Heart right ventricle (tissue), 16 donors: ENCODE data around the gene ATXN1. TPM values are rescaled to one million over a fixed set of nuclear protein-coding genes. Genes with fewer than 3 reads are reported as not detected.
A peak's percentile ranks its signal among the peaks of the same experiment; 100 is the strongest.

Experiments
- ATAC-seq, 8 donors: fragments of 200-7000 bp; cut with Tn5 transposase; one replicate each; pipeline ENCODE4 v1.9.1; 2020; ENCODE audit warnings: mild to moderate bottlenecking in 8 of 8, moderate library complexity in 8 of 8, moderate number of reproducible peaks in 1 of 8
- DNase-seq, 2 donors: peaks; one replicate each; pipeline ENCODE4 v3.0.0-alpha.2; 2020
- H3K27ac ChIP-seq, 10 donors: fragments of 200-600 bp; sonication (generic) in 2 of 10; one replicate each; pipeline versions ENCODE4 v1.5.0 to v1.8.0; 2020 to 2022; ENCODE audit warnings: mild to moderate bottlenecking in 3 of 10
- H3K27me3 ChIP-seq, 7 donors: fragments of 200-600 bp; one replicate each; pipeline ENCODE4 v1.8.0; 2021 to 2022; ENCODE audit warnings: mild to moderate bottlenecking in 2 of 7
- H3K36me3 ChIP-seq, 9 donors: fragments of 200-600 bp; sonication (generic) in 1 of 9; one replicate each; pipeline versions ENCODE4 v1.5.0 to v1.8.0; 2020 to 2022; ENCODE audit warnings: mild to moderate bottlenecking in 2 of 9
- H3K4me1 ChIP-seq, 9 donors: fragments of 200-600 bp; sonication (generic) in 1 of 9; one replicate each; pipeline versions ENCODE4 v1.5.0 to v1.8.0; 2020 to 2022; ENCODE audit warnings: mild to moderate bottlenecking in 4 of 9
- H3K4me3 ChIP-seq, 10 donors: fragments of 200-600 bp; sonication (generic) in 2 of 10; one replicate each; pipeline versions ENCODE4 v1.5.0 to v1.8.0; 2020 to 2022; ENCODE audit warnings: mild to moderate bottlenecking in 7 of 10, moderate library complexity in 2 of 10
- H3K9me3 ChIP-seq, 11 donors: fragments of 200-600 bp in 10 of 11; sonication (generic) in 2 of 11; one replicate each; pipeline versions ENCODE4 v1.5.0 to v1.8.0; 2013 to 2022; ENCODE audit warnings: mild to moderate bottlenecking in 2 of 11, control low read depth in 1 of 11, moderate library complexity in 1 of 11
- WGBS, 2 donors: extraction: QIAGEN DNeasy Blood & Tissue Kit; methylation state at CpG; one replicate each; pipeline ENCODE4 v1.1.7; 2013; ENCODE audit warnings: inconsistent platforms in 1 of 2; 5-methylcytosine and 5-hydroxymethylcytosine counted together
- intact Hi-C, 10 donors: fragments of 100-400 bp; cut with DNase I; formaldehyde crosslinking; loops; one replicate each; pipeline versions ENCODE4 v1.11.1 to v1.14.2; 2022
- polyA plus RNA-seq, 2 donors: library from polyadenylated mRNA; stranded (reverse); fragments of 200-250 nt; gene quantifications; one replicate each; pipeline ENCODE4 v1.2.3, GENCODE V29; 2013
- total RNA-seq, 10 donors: library from RNA; stranded (reverse); fragmentation: NEBNext Ultra II Directional in 3 of 10; extraction: Animal tissue kit (Norgen Biotek cat#: 25700) in 3 of 10; gene quantifications; one replicate each; pipeline versions ENCODE4 v1.2.1 to v1.2.4, GENCODE V29; 2021 to 2023
- TF ChIP-seq, protein P1 (sequence below), 9 donors: fragments of 200-600 bp; sonication (generic) in 2 of 9; IDR thresholded peaks; one replicate each; pipeline versions ENCODE4 v1.5.0 to v1.8.0; 2021 to 2022; ENCODE audit warnings: antibody characterized with exemption in 9 of 9, mild to moderate bottlenecking in 5 of 9, moderate library complexity in 1 of 9
- donor health status: Arrhythmogenic right ventricular cardiomyopathy.
- donor health status: ischemic (EF 13 %, LVEDD 7.1; RV severe dilation, severe dysfunction).
- donor health status: healthy with polysubstance abuse.
- donor health status: DM: no; HTN: yes; CAD: no.
- donor health status: DM: no; HTN: no; CAD: no.
- donor health status: ischemic (EF 25% LVEDD 6.9; RV normal size, moderate dysfunction).
- donor health status: ischemic (EF 25% LVEDD 5.7; RV mildly dilated, moderate dysfunction).
- donor health status: healthy.
- donor health status: DM: yes; HTN: yes; CAD: no.
- donor health status: Ischemic cardiomyopathy.
- donor health status: ischemic (EF 35%, LVEDD 5.7; RV mildly dilated, moderate dysfunction).
- donor health status: nonischemic (EF 11% LVEDD 7.7; RV severe dilation, severe dysfunction).
- donor health status: DM: yes; HTN: yes; CAD: no.
- donor health status: PGD.
- donor health status: ischemic (EF 29% LVEDD 5.4; RV normal size, mild dysfunction).
- donor health status: nonischemic (EF 23%, LVEDD 6.1; RV moderate dilation, normal function).

The ATXN1 gene
- total and polyA plus RNA-seq, 12 donors, result 4.1 to 46.5 (median 40.3) TPM

- Histone ChIP-seq H3K36me3 (no peaks in the 10 kb centered on the region), H3K27ac (peak overlapping the region in 2 of 10 donors; percentile 15 to 48), H3K27me3 (no peaks in the 10 kb centered on the region), H3K4me3 (no peak overlapping the region), H3K9me3 (no peaks in the 10 kb centered on the region), H3K4me1 (peaks cover 0 to 33% (median 19%) of the 10 kb centered on the region in 9 donors)
- DNase-seq (peak in 1 of 2 donors; percentile 21), ATAC-seq (peak in 6 of 8 donors; percentile 38 to 67 (median 52))
- 68 to 74% methylated on average over 9 of the region's 9 CpGs for WGBS, 2 donors
- intact Hi-C loops, result loop anchor here in 1 of 10 donors (5.0 to 10.0 kb wide), 2 partner anchors 171 to 266 kb away; no protein-coding TSS in a partner anchor
- TF ChIP-seq, protein P1, sequence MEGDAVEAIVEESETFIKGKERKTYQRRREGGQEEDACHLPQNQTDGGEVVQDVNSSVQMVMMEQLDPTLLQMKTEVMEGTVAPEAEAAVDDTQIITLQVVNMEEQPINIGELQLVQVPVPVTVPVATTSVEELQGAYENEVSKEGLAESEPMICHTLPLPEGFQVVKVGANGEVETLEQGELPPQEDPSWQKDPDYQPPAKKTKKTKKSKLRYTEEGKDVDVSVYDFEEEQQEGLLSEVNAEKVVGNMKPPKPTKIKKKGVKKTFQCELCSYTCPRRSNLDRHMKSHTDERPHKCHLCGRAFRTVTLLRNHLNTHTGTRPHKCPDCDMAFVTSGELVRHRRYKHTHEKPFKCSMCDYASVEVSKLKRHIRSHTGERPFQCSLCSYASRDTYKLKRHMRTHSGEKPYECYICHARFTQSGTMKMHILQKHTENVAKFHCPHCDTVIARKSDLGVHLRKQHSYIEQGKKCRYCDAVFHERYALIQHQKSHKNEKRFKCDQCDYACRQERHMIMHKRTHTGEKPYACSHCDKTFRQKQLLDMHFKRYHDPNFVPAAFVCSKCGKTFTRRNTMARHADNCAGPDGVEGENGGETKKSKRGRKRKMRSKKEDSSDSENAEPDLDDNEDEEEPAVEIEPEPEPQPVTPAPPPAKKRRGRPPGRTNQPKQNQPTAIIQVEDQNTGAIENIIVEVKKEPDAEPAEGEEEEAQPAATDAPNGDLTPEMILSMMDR (IDR thresholded peaks at IDR 0.05), result peak in 1 of 9 donors; percentile 15
These were observed 255.4 kb downstream of the ATXN1 start for GRCh38 chr6:16505711-16506357.

DNA sequence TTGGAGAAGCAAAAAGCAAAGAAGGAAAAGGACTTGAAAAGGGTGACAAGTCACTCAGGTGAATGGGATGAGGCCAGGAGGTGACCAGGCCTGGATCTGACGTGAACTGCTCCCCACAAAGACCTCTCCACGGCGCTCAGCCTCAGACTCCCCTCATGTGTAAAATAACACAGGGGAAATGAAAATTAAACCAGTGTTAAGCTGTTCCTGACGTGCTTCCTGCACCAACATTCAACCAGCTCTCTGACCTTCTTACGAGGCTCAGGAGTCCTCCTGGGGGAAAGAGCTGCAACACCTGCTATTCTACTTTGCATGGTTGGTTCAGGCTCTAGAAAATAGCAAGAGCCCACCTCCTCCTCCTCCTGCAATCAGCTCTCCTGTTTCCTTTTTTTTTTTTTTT lies 256.7 kb downstream of the ATXN1 start:
- TF ChIP-seq, protein P1 (IDR thresholded peaks at IDR 0.05), result no peak
- Histone ChIP-seq H3K9me3 (no peaks in the 10 kb centered on the region), H3K27ac (peak overlapping the region in 1 of 10 donors; percentile 9), H3K27me3 (no peaks in the 10 kb centered on the region), H3K4me3 (no peak overlapping the region), H3K36me3 (peaks cover 0 to 4% (median 0%) of the 10 kb centered on the region in 9 donors), H3K4me1 (peaks cover 0 to 32% (median 18%) of the 10 kb centered on the region in 9 donors)
- 69 to 73% methylated on average over 5 of the region's 5 CpGs for WGBS, 2 donors
- no peak for DNase-seq
- intact Hi-C loops, result loop anchor here in 1 of 10 donors (5.0 to 10.0 kb wide), 2 partner anchors 170 to 268 kb away; no protein-coding TSS in a partner anchor
- ATAC-seq, result peak in 2 of 8 donors; percentile 9 to 14

DNA sequence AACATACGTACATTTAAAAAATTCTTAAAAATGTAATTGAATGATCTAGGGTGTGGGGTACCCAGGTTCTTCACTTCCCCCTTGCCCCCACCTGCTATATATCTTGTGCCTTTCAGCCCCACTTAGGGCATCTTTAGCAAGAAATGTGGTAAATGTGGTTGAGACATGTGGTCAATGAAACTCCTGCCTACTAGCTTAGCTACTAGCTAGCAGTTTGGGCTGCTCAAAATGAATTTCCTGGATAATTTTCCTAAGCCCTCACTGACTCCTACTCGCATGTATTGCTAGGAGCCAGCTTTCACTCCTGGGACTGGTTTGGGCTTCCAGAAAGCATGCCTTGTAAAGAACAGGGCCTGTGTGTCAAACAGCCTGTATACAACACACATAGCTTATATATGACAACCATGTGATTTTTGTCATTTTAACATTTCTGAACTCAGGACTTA lies 257.3 kb downstream of the ATXN1 start:
- TF ChIP-seq, protein P1 (IDR thresholded peaks at IDR 0.05), result no peak
- Histone ChIP-seq H3K9me3 (peaks cover 0 to 4% (median 0%) of the 10 kb centered on the region in 11 donors), H3K36me3 (peaks cover 0 to 4% (median 0%) of the 10 kb centered on the region in 9 donors), H3K27me3 (no peaks in the 10 kb centered on the region), H3K4me1 (peaks cover 0 to 32% (median 18%) of the 10 kb centered on the region in 9 donors), H3K4me3 (no peak overlapping the region), H3K27ac (peak overlapping the region in 1 of 10 donors; percentile 9)
- DNase-seq (no peak), ATAC-seq (no peak)
- intact Hi-C loops, result loop anchor here in 1 of 10 donors (10.0 kb wide), 1 partner anchor 169 kb away; no protein-coding TSS in a partner anchor
- 80 to 81% methylated on average over 2 of the region's 2 CpGs for WGBS, 2 donors

- Histone ChIP-seq H3K4me3 (no peak overlapping the region), H3K27ac (no peak overlapping the region), H3K9me3 (peaks cover 0 to 8% (median 0%) of the 10 kb centered on the region in 11 donors), H3K27me3 (no peaks in the 10 kb centered on the region), H3K36me3 (peaks cover 0 to 4% (median 0%) of the 10 kb centered on the region in 9 donors), H3K4me1 (peaks cover 0 to 32% (median 18%) of the 10 kb centered on the region in 9 donors)
- intact Hi-C loops, result loop anchor here in 1 of 10 donors (10.0 kb wide), 1 partner anchor 169 kb away; no protein-coding TSS in a partner anchor
- ATAC-seq (peak in 2 of 8 donors; percentile 27 to 50), DNase-seq (no peak)
- TF ChIP-seq, protein P1 (IDR thresholded peaks at IDR 0.05), result no peak
- WGBS, 2 donors, result 83 to 91% methylated on average over 2 of the region's 2 CpGs
These were observed 258.0 kb downstream of the ATXN1 start for GRCh38 chr6:16503241-16503775.
